SK-N-SH (cell line): ENCODE results near the gene CCDC197. TPM values are rescaled to one million over a fixed set of nuclear protein-coding genes. Genes with fewer than 3 reads are reported as not detected.

Experiments used
- CTCF ChIA-PET: fragments of 300-600, 350-600 bp; formaldehyde crosslinking; extraction: SDS; loops from one replicate; lab custom pipeline; 2021; lab: Yijun Ruan, JAX
- POLR2A ChIA-PET: fragments of 350-600 bp; sonication (Branson Sonifier 250); formaldehyde crosslinking; extraction: SDS; loops from one replicate; lab custom pipeline; 2020; ENCODE audit warnings: antibody characterized with exemption, inconsistent platforms; lab: Yijun Ruan, JAX
- DNase-seq: peaks from one replicate; pipeline ENCODE4 v3.0.0; 2012
- H2AFZ ChIP-seq: fragments of 200-600 bp; sonication (generic); 2 replicates; pipeline ENCODE4 v1.8.1; 2016; ENCODE audit warnings: antibody characterized with exemption, mild to moderate bottlenecking, low read depth
- H3F3A ChIP-seq: fragments of 200-600 bp; sonication (generic); replicated peaks from 2 replicates; pipeline ENCODE3; 2016; ENCODE audit warnings: antibody characterized with exemption, mild to moderate bottlenecking; ENCODE audit not compliant: insufficient read depth
- H3K27ac ChIP-seq, 2 experiments: fragments of 200-500 bp in 1 of 2; fragments of 200-600 bp in 1 of 2; sonication (Bioruptor generic) in 1 of 2; sonication (generic), shearing (Covaris generic) in 1 of 2; 2 replicates each; pipeline versions ENCODE4 v1.5.1 to v1.6.1; 2014 to 2016; ENCODE audit warnings: low read depth in 2 of 2, inconsistent platforms in 1 of 2, low read length in 1 of 2, mild to moderate bottlenecking in 1 of 2, mixed read lengths in 1 of 2
- H3K27me3 ChIP-seq: fragments of 200-600 bp; sonication (generic), shearing (Covaris generic); 2 replicates; pipeline ENCODE4 v1.6.1; 2016; ENCODE audit warnings: mixed run types; ENCODE audit not compliant: insufficient read depth
- H3K36me3 ChIP-seq, 2 experiments: fragments of 200-500 bp in 1 of 2; fragments of 200-600 bp in 1 of 2; sonication (Bioruptor generic) in 1 of 2; sonication (generic) in 1 of 2; replicated peaks in 1 of 2; 2 replicates each; pipeline versions ENCODE3 to v1.5.1; 2014 to 2016; ENCODE audit warnings: low read length in 1 of 2, mild to moderate bottlenecking in 1 of 2; ENCODE audit not compliant: insufficient read depth in 2 of 2, control insufficient read depth in 1 of 2
- H3K4me1 ChIP-seq, 2 experiments: fragments of 200-500 bp in 1 of 2; fragments of 200-600 bp in 1 of 2; sonication (Bioruptor generic) in 1 of 2; sonication (generic), shearing (Covaris generic) in 1 of 2; 2 replicates each; pipeline versions ENCODE4 v1.5.1 to v1.6.1; 2014 to 2016; ENCODE audit warnings: low read depth in 1 of 2, low read length in 1 of 2, mixed run types in 1 of 2; ENCODE audit not compliant: insufficient read depth in 2 of 2, control insufficient read depth in 1 of 2
- H3K4me2 ChIP-seq: fragments of 200-600 bp; sonication (generic), shearing (Covaris generic); 2 replicates; pipeline ENCODE4 v1.6.1; 2017; ENCODE audit warnings: mixed run types
- H3K4me3 ChIP-seq, 2 experiments: fragments of 200-500 bp in 1 of 2; fragments of 200-600 bp in 1 of 2; sonication (Bioruptor generic) in 1 of 2; sonication (generic), shearing (Covaris generic) in 1 of 2; 2 replicates each; pipeline versions ENCODE4 v1.5.1 to v1.8.1; 2014 to 2016; ENCODE audit warnings: low read depth in 2 of 2, inconsistent platforms in 1 of 2, low read length in 1 of 2, mild to moderate bottlenecking in 1 of 2, mixed read lengths in 1 of 2, moderate library complexity in 1 of 2
- H3K79me2 ChIP-seq: fragments of 200-600 bp; sonication (generic); 2 replicates; pipeline ENCODE4 v1.8.1; 2017; ENCODE audit warnings: mild to moderate bottlenecking; ENCODE audit not compliant: insufficient read depth
- H3K9ac ChIP-seq: fragments of 200-600 bp; sonication (generic); 2 replicates; pipeline ENCODE4 v1.6.1; 2017; ENCODE audit warnings: mixed run types
- H3K9me2 ChIP-seq: fragments of 200-600 bp; sonication (generic); 2 replicates; pipeline ENCODE4 v1.6.1; 2017; ENCODE audit warnings: mixed run types
- H3K9me3 ChIP-seq: fragments of 200-600 bp; sonication (generic); 2 replicates; pipeline ENCODE4 v1.6.1; 2017; ENCODE audit warnings: mixed run types, mild to moderate bottlenecking, moderate library complexity
- H4K20me1 ChIP-seq: fragments of 200-600 bp; sonication (generic); 2 replicates; pipeline ENCODE4 v1.6.1; 2017; ENCODE audit warnings: mild to moderate bottlenecking, mixed run types; ENCODE audit not compliant: insufficient read depth
- CHD2 ChIP-seq: fragments of 150-350 bp; IDR thresholded peaks from 2 replicates; pipeline ENCODE4 v1.6.1; 2018; ENCODE audit warnings: low read length; ENCODE audit not compliant: partially characterized antibody
- EP300 ChIP-seq, 2 experiments: IDR thresholded peaks; 2 replicates each; pipeline versions ENCODE4 v1.4.0 to v1.6.1; 2012; ENCODE audit warnings: borderline replicate concordance in 1 of 2, low read depth in 1 of 2, low read length in 1 of 2
- EZH2phosphoT487 ChIP-seq: fragments of 200-600 bp; sonication (generic); IDR thresholded peaks from 2 replicates; pipeline ENCODE4 v1.6.1; 2017; ENCODE audit warnings: low read depth, mixed run types, mild to moderate bottlenecking, antibody characterized with exemption, moderate library complexity, borderline replicate concordance
- FOXJ3 ChIP-seq: sonication (generic); formaldehyde crosslinking; IDR thresholded peaks from 2 replicates; pipeline ENCODE4 v1.5.1; 2020; ENCODE audit warnings: mild to moderate bottlenecking, missing genetic modification reagents
- FOXM1 ChIP-seq: IDR thresholded peaks from 2 replicates; pipeline ENCODE4 v1.4.0; 2012; ENCODE audit warnings: low read depth, mild to moderate bottlenecking
- GATA2 ChIP-seq: sonication (generic); formaldehyde crosslinking; IDR thresholded peaks from 2 replicates; pipeline ENCODE4 v1.5.0; 2020; ENCODE audit warnings: mild to moderate bottlenecking, missing genetic modification reagents
- JUND ChIP-seq: IDR thresholded peaks from 2 replicates; pipeline ENCODE4 v1.4.0; 2012
- NRF1 ChIP-seq: IDR thresholded peaks from 2 replicates; pipeline ENCODE4 v1.6.1; 2012; ENCODE audit warnings: low read depth, mild to moderate bottlenecking, low read length
- RAD21 ChIP-seq: IDR thresholded peaks from 2 replicates; pipeline ENCODE4 v1.6.1; 2012; ENCODE audit warnings: mild to moderate bottlenecking, low read length
- RCOR1 ChIP-seq: fragments of 150-350 bp; IDR thresholded peaks from 2 replicates; pipeline ENCODE4 v1.6.1; 2017; ENCODE audit warnings: antibody characterized with exemption, low read length
- RFX5 ChIP-seq: IDR thresholded peaks from 2 replicates; pipeline ENCODE4 v1.6.1; 2012; ENCODE audit warnings: mild to moderate bottlenecking, improper control_type of control experiment, low read length
- RXRA ChIP-seq: IDR thresholded peaks from 2 replicates; pipeline ENCODE4 v1.4.0; 2012; ENCODE audit warnings: low read depth, mild to moderate bottlenecking, borderline replicate concordance
- SIN3A ChIP-seq: IDR thresholded peaks from 2 replicates; pipeline ENCODE4 v1.6.1; 2012; ENCODE audit warnings: low read depth, mild to moderate bottlenecking, low read length, moderate library complexity, borderline replicate concordance
- SMC3 ChIP-seq: IDR thresholded peaks from 2 replicates; pipeline ENCODE4 v1.6.1; 2012; ENCODE audit warnings: low read depth, low read length, improper control_type of control experiment
- WGBS: methylation state at CpG from one replicate; pipeline ENCODE4 v1.1.6; 2017; ENCODE audit warnings: low lambda C conversion rate; 5-methylcytosine and 5-hydroxymethylcytosine counted together
- polyA plus RNA-seq, 3 experiments: library from polyadenylated mRNA; depleted of rRNA; stranded (reverse); fragments of >200 nt; gene quantifications; 2 replicates each; pipeline ENCODE4 v1.2.3, GENCODE V29; 2012
- TF ChIP-seq, protein P1 (sequence below): fragments of 200-600 bp; sonication (generic); IDR thresholded peaks from 2 replicates; pipeline ENCODE4 v1.6.1; 2017; ENCODE audit warnings: antibody characterized with exemption, mild to moderate bottlenecking, moderate library complexity
- TF ChIP-seq, protein P2 (sequence below): IDR thresholded peaks from 2 replicates; pipeline ENCODE4 v1.6.1; 2012; ENCODE audit warnings: mild to moderate bottlenecking, low read depth, low read length, moderate library complexity
- TF ChIP-seq, protein P3 (sequence below): IDR thresholded peaks from 2 replicates; pipeline ENCODE4; 2012
- TF ChIP-seq, protein P4 (sequence below): fragments of 150-350 bp; IDR thresholded peaks from 2 replicates; pipeline ENCODE4 v1.6.1; 2016; ENCODE audit warnings: mild to moderate bottlenecking, low read depth, low read length

The CCDC197 gene
- polyA plus RNA-seq, 1 of the 3 experiments (the other 2 are of a cell fraction), result not detected

DNA sequence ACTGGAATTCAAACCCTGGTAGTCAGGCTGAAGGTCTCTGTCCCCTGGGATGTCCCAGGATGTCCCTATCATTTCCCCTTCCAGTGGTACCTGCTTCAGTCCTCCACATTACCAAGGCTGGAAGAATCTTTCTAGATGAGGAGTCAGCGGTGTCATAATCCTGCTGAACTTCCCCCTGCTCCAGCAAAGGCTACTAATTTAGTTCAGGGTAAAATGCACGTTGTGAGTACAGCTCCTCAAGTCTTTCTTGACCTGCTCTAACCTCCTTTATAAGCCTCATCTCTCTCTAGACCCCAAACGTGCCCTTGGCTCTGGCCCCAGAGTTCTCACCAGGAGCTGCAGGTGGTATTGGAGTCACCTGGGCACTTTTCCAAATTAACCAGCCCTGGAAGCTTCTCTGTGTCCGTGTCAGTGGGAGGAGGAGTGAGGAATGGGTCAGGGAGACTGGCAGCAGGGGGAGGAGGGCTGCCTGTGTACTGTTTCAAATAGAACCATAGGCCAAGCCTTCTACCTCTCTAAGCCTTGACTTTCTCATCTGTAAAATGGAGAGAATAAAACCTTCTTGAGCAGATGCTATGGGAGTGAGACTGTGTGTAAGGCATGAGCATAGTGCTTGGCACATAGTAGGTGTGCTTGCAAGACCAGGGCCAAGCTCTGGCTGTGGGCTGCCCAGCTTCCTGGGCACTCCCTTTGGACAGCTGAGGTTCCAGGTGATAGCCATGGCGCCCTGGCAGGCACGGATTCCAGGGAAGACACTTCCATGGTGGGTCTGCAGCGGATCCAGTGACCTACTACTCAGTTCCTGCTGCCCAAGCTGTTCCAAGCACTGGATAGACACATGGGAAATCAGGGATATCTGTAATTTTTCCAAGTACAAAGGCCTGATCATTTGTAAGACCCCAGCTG, 45.2 kb upstream of the CCDC197 start:
- Histone ChIP-seq H3K9me3 (no peaks in the 10 kb centered on the region), H3K27me3 (no peaks in the 10 kb centered on the region), H3K4me1 (no peaks in the 10 kb centered on the region; a peak in 1 of 4 replicates), H4K20me1 (no peaks in the 10 kb centered on the region), H3K9ac (no peak overlapping the region), H3K9me2 (no peaks in the 10 kb centered on the region), H3K4me2 (no peak overlapping the region), H3F3A (no peaks in the 10 kb centered on the region), H3K27ac (no peak overlapping the region), H2AFZ (no peak overlapping the region), H3K4me3 (no peak overlapping the region), H3K36me3 (no peaks in the 10 kb centered on the region), H3K79me2 (no peaks in the 10 kb centered on the region)
- CTCF ChIA-PET, result interaction anchor here (0.8 to 6.1 kb wide), 3 partner anchors 11 to 50 kb away, joined by 3 to 75 read pairs (median 4); no protein-coding TSS in a partner anchor
- TF ChIP-seq FOXJ3 (no peak), SIN3A (no peak), EP300 (IDR thresholded peaks at IDR 0.05; ENCODE audit: borderline replicate concordance in 1 of 2, low read depth in 1 of 2, low read length in 1 of 2) (no peak), EZH2phosphoT487 (no peak)
- TF ChIP-seq, protein P1, sequence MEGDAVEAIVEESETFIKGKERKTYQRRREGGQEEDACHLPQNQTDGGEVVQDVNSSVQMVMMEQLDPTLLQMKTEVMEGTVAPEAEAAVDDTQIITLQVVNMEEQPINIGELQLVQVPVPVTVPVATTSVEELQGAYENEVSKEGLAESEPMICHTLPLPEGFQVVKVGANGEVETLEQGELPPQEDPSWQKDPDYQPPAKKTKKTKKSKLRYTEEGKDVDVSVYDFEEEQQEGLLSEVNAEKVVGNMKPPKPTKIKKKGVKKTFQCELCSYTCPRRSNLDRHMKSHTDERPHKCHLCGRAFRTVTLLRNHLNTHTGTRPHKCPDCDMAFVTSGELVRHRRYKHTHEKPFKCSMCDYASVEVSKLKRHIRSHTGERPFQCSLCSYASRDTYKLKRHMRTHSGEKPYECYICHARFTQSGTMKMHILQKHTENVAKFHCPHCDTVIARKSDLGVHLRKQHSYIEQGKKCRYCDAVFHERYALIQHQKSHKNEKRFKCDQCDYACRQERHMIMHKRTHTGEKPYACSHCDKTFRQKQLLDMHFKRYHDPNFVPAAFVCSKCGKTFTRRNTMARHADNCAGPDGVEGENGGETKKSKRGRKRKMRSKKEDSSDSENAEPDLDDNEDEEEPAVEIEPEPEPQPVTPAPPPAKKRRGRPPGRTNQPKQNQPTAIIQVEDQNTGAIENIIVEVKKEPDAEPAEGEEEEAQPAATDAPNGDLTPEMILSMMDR, result no peak
- WGBS, result 54% methylated on average over 5 of the region's 7 CpGs
- POLR2A ChIA-PET, result no interaction called here
- DNase-seq, result no peak

DNA sequence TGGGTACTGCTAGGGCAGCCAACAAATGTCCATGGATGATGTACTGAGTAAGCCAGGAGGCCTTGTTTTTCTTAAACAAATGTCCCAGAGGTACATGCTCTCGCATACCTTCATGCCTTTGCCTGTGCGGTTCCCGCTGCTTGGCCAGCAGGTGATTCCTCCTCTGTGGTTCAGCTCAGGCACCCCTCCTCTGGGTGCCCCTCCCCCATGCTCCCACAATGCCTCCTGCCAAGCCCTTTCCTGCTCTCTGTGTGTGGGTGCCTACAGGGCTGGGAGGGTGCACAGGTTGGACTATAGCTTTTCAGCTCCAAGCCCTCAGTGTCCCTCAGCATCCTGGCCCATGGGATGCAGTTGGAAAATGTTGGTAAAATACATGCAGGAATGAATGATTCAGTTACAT, 44.3 kb upstream of the CCDC197 start:
- H3K9me3 ChIP-seq, result no peaks in the 10 kb centered on the region
- TF ChIP-seq JUND, result no peak
- no peak for TF ChIP-seq NRF1
- no peak for TF ChIP-seq SMC3
- no peak for TF ChIP-seq RXRA
- TF ChIP-seq CHD2, result no peak
- no peak for TF ChIP-seq RFX5
- TF ChIP-seq, protein P2, sequence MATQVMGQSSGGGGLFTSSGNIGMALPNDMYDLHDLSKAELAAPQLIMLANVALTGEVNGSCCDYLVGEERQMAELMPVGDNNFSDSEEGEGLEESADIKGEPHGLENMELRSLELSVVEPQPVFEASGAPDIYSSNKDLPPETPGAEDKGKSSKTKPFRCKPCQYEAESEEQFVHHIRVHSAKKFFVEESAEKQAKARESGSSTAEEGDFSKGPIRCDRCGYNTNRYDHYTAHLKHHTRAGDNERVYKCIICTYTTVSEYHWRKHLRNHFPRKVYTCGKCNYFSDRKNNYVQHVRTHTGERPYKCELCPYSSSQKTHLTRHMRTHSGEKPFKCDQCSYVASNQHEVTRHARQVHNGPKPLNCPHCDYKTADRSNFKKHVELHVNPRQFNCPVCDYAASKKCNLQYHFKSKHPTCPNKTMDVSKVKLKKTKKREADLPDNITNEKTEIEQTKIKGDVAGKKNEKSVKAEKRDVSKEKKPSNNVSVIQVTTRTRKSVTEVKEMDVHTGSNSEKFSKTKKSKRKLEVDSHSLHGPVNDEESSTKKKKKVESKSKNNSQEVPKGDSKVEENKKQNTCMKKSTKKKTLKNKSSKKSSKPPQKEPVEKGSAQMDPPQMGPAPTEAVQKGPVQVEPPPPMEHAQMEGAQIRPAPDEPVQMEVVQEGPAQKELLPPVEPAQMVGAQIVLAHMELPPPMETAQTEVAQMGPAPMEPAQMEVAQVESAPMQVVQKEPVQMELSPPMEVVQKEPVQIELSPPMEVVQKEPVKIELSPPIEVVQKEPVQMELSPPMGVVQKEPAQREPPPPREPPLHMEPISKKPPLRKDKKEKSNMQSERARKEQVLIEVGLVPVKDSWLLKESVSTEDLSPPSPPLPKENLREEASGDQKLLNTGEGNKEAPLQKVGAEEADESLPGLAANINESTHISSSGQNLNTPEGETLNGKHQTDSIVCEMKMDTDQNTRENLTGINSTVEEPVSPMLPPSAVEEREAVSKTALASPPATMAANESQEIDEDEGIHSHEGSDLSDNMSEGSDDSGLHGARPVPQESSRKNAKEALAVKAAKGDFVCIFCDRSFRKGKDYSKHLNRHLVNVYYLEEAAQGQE, result no peak
- TF ChIP-seq RCOR1, result no peak
- TF ChIP-seq, protein P3, sequence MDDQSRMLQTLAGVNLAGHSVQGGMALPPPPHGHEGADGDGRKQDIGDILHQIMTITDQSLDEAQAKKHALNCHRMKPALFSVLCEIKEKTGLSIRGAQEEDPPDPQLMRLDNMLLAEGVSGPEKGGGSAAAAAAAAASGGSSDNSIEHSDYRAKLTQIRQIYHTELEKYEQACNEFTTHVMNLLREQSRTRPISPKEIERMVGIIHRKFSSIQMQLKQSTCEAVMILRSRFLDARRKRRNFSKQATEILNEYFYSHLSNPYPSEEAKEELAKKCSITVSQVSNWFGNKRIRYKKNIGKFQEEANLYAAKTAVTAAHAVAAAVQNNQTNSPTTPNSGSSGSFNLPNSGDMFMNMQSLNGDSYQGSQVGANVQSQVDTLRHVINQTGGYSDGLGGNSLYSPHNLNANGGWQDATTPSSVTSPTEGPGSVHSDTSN, result no peak
- TF ChIP-seq GATA2, result no peak
- TF ChIP-seq, protein P4, sequence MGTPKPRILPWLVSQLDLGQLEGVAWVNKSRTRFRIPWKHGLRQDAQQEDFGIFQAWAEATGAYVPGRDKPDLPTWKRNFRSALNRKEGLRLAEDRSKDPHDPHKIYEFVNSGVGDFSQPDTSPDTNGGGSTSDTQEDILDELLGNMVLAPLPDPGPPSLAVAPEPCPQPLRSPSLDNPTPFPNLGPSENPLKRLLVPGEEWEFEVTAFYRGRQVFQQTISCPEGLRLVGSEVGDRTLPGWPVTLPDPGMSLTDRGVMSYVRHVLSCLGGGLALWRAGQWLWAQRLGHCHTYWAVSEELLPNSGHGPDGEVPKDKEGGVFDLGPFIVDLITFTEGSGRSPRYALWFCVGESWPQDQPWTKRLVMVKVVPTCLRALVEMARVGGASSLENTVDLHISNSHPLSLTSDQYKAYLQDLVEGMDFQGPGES, result no peak
- TF ChIP-seq FOXM1, result no peak
- no peak for TF ChIP-seq RAD21
- ChIA-PET POLR2A (no interaction called here), CTCF (interaction anchor here (0.9 to 6.1 kb wide), 4 partner anchors 8 to 84 kb away, joined by 3 to 75 read pairs (median 3); no protein-coding TSS in a partner anchor)
- H3K9me2 ChIP-seq, result no peaks in the 10 kb centered on the region
- H3K9ac ChIP-seq, result no peak overlapping the region
- no peak overlapping the region for H3K4me3 ChIP-seq
- DNase-seq, result no peak
- H3K36me3 ChIP-seq, result no peaks in the 10 kb centered on the region
- no peaks in the 10 kb centered on the region for H3K27me3 ChIP-seq
- no peak overlapping the region for H3K4me2 ChIP-seq
- no peaks in the 10 kb centered on the region for H3F3A ChIP-seq
- no peaks in the 10 kb centered on the region; a peak in 1 of 4 replicates for H3K4me1 ChIP-seq
- H3K79me2 ChIP-seq, result no peaks in the 10 kb centered on the region
- no peak overlapping the region for H3K27ac ChIP-seq
- H4K20me1 ChIP-seq, result no peaks in the 10 kb centered on the region
- WGBS, result 96% methylated on average over 3 of the region's 3 CpGs
- H2AFZ ChIP-seq, result no peak overlapping the region
